ENCODE measurements around the gene MGAT2. TPM values are rescaled to one million over a fixed set of nuclear protein-coding genes. Genes with fewer than 3 reads are reported as not detected.

The MGAT2 gene
- polyA plus RNA-seq, 1 of the 3 experiments (the other 2 are of a cell fraction): 20.6 TPM

DNA sequence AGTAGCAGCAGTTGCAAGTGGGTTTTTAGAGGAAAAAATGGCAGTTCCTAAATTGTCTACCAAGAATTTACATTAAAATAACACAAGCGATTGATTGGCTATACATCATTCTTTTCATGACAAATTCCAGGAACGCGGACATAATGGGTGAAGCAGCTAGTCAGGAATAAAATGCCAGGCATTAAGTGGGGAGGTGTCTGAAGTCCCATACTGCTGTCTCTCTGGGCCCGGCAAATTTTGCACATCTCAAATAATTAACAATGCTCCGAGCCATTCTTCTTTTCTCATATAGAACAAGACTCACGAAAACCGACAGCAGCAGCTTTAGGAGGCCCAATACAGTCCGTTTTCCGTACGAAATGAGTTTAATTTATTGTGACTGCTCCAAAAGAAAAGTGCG lies 869 bp upstream of the MGAT2 start:
- peak overlapping the region; percentile 95 for H3K9ac ChIP-seq
- peak overlapping the region; percentile 97 to 98 for H3K27ac ChIP-seq (ENCODE audit: low read depth in 2 of 2, low read length in 1 of 2)
- peak overlapping the region; percentile 87 for H3K4me2 ChIP-seq
- no peaks in the 10 kb centered on the region for H3K27me3 ChIP-seq (ENCODE audit: insufficient read depth)
- H3K4me3 ChIP-seq (ENCODE audit: low read depth in 2 of 2, low read length in 1 of 2): peak overlapping the region; percentile 92 to 96
- peak overlapping the region; percentile 88; the same call in 1 of the 2 replicates for H2AFZ ChIP-seq (ENCODE audit: low read depth)
- DNase-seq: no peak
- TF ChIP-seq FOXJ3 (CRISPR knock-in tag; IDR thresholded peaks at IDR 0.05) (no peak), ELF1 (IDR thresholded peaks at IDR 0.05) (no peak)
- peaks cover 23 to 37% of the 10 kb centered on the region in 2 experiments for H3K36me3 ChIP-seq (replicated peaks in 1 of 2; ENCODE audit: control insufficient read depth in 1 of 2, insufficient read depth in 2 of 2, low read length in 1 of 2)
- peaks cover 24% of the 10 kb centered on the region for H3F3A ChIP-seq (replicated peaks; ENCODE audit: insufficient read depth)
- no peaks in the 10 kb centered on the region for H3K9me3 ChIP-seq
- peaks cover 39% of the 10 kb centered on the region for H4K20me1 ChIP-seq (ENCODE audit: insufficient read depth)
- H3K79me2 ChIP-seq (ENCODE audit: insufficient read depth): peaks cover 73% of the 10 kb centered on the region
- 2% methylated on average over 11 of the region's 11 CpGs for WGBS (ENCODE audit: low lambda C conversion rate)
- no peaks in the 10 kb centered on the region for H3K9me2 ChIP-seq
- CTCF ChIA-PET: interaction anchor here (0.6 to 6.1 kb wide), 8 partner anchors 13 to 243 kb away, joined by 3 to 39 read pairs (median 4); partner anchors contain the start of genes DNAAF2, LRR1 and RPS29
- peaks cover 22 to 29% of the 10 kb centered on the region in 2 experiments for H3K4me1 ChIP-seq (ENCODE audit: control insufficient read depth in 1 of 2, insufficient read depth in 2 of 2, low read depth in 1 of 2, low read length in 1 of 2)
- POLR2A ChIA-PET: interaction anchor here (0.8 to 2.8 kb wide), 10 partner anchors 9 to 232 kb away, joined by 3 to 17 read pairs (median 6); partner anchors contain the start of genes DNAAF2, KLHDC2, LRR1 and NEMF

DNA sequence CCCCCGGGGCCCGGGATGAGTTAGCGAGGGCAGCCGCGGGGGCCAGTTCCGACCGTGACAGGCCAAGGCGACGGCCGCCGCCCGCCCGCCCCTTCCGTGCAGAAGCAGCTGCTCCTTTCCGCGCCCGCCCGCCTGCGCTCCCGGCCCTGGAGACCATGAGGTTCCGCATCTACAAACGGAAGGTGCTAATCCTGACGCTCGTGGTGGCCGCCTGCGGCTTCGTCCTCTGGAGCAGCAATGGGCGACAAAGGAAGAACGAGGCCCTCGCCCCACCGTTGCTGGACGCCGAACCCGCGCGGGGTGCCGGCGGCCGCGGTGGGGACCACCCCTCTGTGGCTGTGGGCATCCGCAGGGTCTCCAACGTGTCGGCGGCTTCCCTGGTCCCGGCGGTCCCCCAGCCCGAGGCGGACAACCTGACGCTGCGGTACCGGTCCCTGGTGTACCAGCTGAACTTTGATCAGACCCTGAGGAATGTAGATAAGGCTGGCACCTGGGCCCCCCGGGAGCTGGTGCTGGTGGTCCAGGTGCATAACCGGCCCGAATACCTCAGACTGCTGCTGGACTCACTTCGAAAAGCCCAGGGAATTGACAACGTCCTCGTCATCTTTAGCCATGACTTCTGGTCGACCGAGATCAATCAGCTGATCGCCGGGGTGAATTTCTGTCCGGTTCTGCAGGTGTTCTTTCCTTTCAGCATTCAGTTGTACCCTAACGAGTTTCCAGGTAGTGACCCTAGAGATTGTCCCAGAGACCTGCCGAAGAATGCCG lies 699 bp downstream of the MGAT2 start:
- H3K9ac ChIP-seq: peak overlapping the region; percentile 95
- H3K79me2 ChIP-seq (ENCODE audit: insufficient read depth): peaks cover 82% of the 10 kb centered on the region
- 3% methylated on average over 12 of the region's 65 CpGs for WGBS (ENCODE audit: low lambda C conversion rate)
- H3F3A ChIP-seq (replicated peaks; ENCODE audit: insufficient read depth): peaks cover 30% of the 10 kb centered on the region
- H3K4me1 ChIP-seq (ENCODE audit: control insufficient read depth in 1 of 2, insufficient read depth in 2 of 2, low read depth in 1 of 2, low read length in 1 of 2): peaks cover 22 to 29% of the 10 kb centered on the region in 2 experiments
- H3K9me2 ChIP-seq: no peaks in the 10 kb centered on the region
- peak overlapping the region; percentile 87 for H3K4me2 ChIP-seq
- CTCF ChIA-PET: interaction anchor here (0.7 to 6.1 kb wide), 10 partner anchors 11 to 483 kb away, joined by 3 to 39 read pairs (median 4); partner anchors contain the start of genes DNAAF2 and RPS29
- peak overlapping the region; percentile 92 to 96 for H3K4me3 ChIP-seq (ENCODE audit: low read depth in 2 of 2, low read length in 1 of 2)
- peak; percentile 76 for DNase-seq
- peak overlapping the region; percentile 94 to 98; a peak in 3 of 4 replicates for H3K27ac ChIP-seq (ENCODE audit: low read depth in 2 of 2, low read length in 1 of 2)
- TF ChIP-seq GABPA (IDR thresholded peaks at IDR 0.05; ENCODE audit: low read depth): no peak
- TF ChIP-seq, protein P1, sequence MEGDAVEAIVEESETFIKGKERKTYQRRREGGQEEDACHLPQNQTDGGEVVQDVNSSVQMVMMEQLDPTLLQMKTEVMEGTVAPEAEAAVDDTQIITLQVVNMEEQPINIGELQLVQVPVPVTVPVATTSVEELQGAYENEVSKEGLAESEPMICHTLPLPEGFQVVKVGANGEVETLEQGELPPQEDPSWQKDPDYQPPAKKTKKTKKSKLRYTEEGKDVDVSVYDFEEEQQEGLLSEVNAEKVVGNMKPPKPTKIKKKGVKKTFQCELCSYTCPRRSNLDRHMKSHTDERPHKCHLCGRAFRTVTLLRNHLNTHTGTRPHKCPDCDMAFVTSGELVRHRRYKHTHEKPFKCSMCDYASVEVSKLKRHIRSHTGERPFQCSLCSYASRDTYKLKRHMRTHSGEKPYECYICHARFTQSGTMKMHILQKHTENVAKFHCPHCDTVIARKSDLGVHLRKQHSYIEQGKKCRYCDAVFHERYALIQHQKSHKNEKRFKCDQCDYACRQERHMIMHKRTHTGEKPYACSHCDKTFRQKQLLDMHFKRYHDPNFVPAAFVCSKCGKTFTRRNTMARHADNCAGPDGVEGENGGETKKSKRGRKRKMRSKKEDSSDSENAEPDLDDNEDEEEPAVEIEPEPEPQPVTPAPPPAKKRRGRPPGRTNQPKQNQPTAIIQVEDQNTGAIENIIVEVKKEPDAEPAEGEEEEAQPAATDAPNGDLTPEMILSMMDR (IDR thresholded peaks at IDR 0.05): 0 out of 2 replicates have a peak, but pooled peaks have one; percentile 5
- H2AFZ ChIP-seq (ENCODE audit: low read depth): 0 out of 2 replicates have a peak overlapping the region, but pooled peaks have one; percentile 50
- H3K36me3 ChIP-seq (replicated peaks in 1 of 2; ENCODE audit: control insufficient read depth in 1 of 2, insufficient read depth in 2 of 2, low read length in 1 of 2): peaks cover 35 to 40% of the 10 kb centered on the region in 2 experiments
- H4K20me1 ChIP-seq (ENCODE audit: insufficient read depth): peaks cover 39% of the 10 kb centered on the region
- POLR2A ChIA-PET: interaction anchor here (1.3 to 2.8 kb wide), 9 partner anchors 11 to 241 kb away, joined by 3 to 17 read pairs (median 7); partner anchors contain the start of genes DNAAF2, KLHDC2, LRR1 and NEMF
- no peaks in the 10 kb centered on the region for H3K27me3 ChIP-seq (ENCODE audit: insufficient read depth)
- no peaks in the 10 kb centered on the region for H3K9me3 ChIP-seq

- H3K4me1 ChIP-seq (ENCODE audit: control insufficient read depth in 1 of 2, insufficient read depth in 2 of 2, low read depth in 1 of 2, low read length in 1 of 2): peaks cover 22 to 29% of the 10 kb centered on the region in 2 experiments
- no peaks in the 10 kb centered on the region for H3K9me2 ChIP-seq
- no peaks in the 10 kb centered on the region for H3K27me3 ChIP-seq (ENCODE audit: insufficient read depth)
- H3K4me2 ChIP-seq: peak overlapping the region; percentile 87
- WGBS (ENCODE audit: low lambda C conversion rate): 13% methylated on average over 3 of the region's 3 CpGs
- peak overlapping the region; percentile 92 to 96 for H3K4me3 ChIP-seq (ENCODE audit: low read depth in 2 of 2, low read length in 1 of 2)
- H2AFZ ChIP-seq (ENCODE audit: low read depth): no peak overlapping the region
- peaks cover 86% of the 10 kb centered on the region for H3K79me2 ChIP-seq (ENCODE audit: insufficient read depth)
- H3K9me3 ChIP-seq: no peaks in the 10 kb centered on the region
- ChIA-PET POLR2A (interaction anchor here (1.0 to 2.8 kb wide), 4 partner anchors 9 to 36 kb away, joined by 3 to 13 read pairs (median 8); partner anchors contain the start of genes LRR1 and RPS29), CTCF (interaction anchor here (0.8 to 6.1 kb wide), 7 partner anchors 10 to 482 kb away, joined by 3 to 39 read pairs (median 4); partner anchors contain the start of genes DNAAF2, NEMF and RPS29)
- peaks cover 26% of the 10 kb centered on the region for H3F3A ChIP-seq (replicated peaks; ENCODE audit: insufficient read depth)
- peaks cover 36 to 41% of the 10 kb centered on the region in 2 experiments for H3K36me3 ChIP-seq (replicated peaks in 1 of 2; ENCODE audit: control insufficient read depth in 1 of 2, insufficient read depth in 2 of 2, low read length in 1 of 2)
- H3K9ac ChIP-seq: peak overlapping the region; percentile 95; the same call in 1 of the 2 replicates
- DNase-seq: no peak
- H3K27ac ChIP-seq (ENCODE audit: low read depth in 2 of 2, low read length in 1 of 2): peak overlapping the region; percentile 18 to 28; a peak in 3 of 4 replicates
- peaks cover 39% of the 10 kb centered on the region for H4K20me1 ChIP-seq (ENCODE audit: insufficient read depth)
- TF ChIP-seq RCOR1 (IDR thresholded peaks at IDR 0.05; ENCODE audit: low read length) (no peak), MEF2A (IDR thresholded peaks at IDR 0.05; ENCODE audit: borderline replicate concordance, low read depth) (no peak), SMC3 (IDR thresholded peaks at IDR 0.05; ENCODE audit: low read depth, low read length) (no peak), JUND (IDR thresholded peaks at IDR 0.05) (no peak), FOSL2 (IDR thresholded peaks at IDR 0.05; ENCODE audit: borderline replicate concordance, low read depth) (no peak), SIN3A (IDR thresholded peaks at IDR 0.05; ENCODE audit: borderline replicate concordance, low read depth, low read length) (no peak), GATA2 (CRISPR knock-in tag; IDR thresholded peaks at IDR 0.05) (no peak)
- TF ChIP-seq, protein P2, sequence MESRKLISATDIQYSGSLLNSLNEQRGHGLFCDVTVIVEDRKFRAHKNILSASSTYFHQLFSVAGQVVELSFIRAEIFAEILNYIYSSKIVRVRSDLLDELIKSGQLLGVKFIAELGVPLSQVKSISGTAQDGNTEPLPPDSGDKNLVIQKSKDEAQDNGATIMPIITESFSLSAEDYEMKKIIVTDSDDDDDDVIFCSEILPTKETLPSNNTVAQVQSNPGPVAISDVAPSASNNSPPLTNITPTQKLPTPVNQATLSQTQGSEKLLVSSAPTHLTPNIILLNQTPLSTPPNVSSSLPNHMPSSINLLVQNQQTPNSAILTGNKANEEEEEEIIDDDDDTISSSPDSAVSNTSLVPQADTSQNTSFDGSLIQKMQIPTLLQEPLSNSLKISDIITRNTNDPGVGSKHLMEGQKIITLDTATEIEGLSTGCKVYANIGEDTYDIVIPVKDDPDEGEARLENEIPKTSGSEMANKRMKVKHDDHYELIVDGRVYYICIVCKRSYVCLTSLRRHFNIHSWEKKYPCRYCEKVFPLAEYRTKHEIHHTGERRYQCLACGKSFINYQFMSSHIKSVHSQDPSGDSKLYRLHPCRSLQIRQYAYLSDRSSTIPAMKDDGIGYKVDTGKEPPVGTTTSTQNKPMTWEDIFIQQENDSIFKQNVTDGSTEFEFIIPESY (IDR thresholded peaks at IDR 0.05; ENCODE audit: borderline replicate concordance, low read depth): no peak
Observed at GRCh38 chr14:49622022-49622607, 1.5 kb downstream of the MGAT2 start.

Data from SK-N-SH (cell line).